ENCODE results near the gene APIP.

DNA sequence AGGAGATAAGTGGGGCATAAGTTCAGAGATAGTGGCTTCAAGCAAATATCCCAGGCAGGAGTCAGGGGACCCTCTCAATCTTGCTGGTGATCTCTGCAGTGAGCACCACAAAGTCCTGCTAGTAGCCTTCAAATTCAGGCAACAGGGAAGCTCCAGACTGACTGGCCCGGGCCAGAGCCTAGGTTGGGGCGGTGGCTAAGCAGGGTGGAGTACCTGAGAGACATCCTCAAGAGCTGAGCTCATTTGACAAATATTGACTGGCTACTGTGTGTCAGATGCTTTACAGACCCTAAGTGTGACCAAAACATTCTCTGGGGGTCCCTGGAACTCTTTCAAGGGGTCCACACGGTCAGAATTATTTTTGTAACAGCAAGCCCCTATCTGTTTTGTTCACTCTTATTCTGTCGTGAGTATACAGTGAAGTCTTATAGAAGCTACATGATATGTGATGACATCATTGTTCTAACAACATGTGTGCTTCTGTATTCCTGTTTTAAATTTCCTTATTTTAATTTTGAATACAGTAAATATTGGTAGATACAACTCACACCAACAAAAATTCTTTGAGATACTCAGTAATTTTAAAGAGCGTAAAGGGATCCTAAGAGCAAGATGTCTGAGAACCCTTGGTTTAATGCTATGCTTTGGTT lies 71.6 kb downstream of the APIP start:
- TF ChIP-seq POLR2A (IDR thresholded peaks at IDR 0.05; ENCODE audit: low read depth) (no peak), EP300 (IDR thresholded peaks at IDR 0.05) (no peak)
